HepG2 (cell line): ENCODE results near the gene SLC4A11. TPM values are rescaled to one million over a fixed set of nuclear protein-coding genes. Genes with fewer than 3 reads are reported as not detected.
A peak's percentile ranks its signal among the peaks of the same experiment; 100 is the strongest.

Source experiments
- BCL3 ChIP-seq: sonication (generic); formaldehyde crosslinking; IDR thresholded peaks from 2 replicates; pipeline ENCODE4 v1.5.1; 2020; ENCODE audit warnings: mild to moderate bottlenecking, missing genetic modification reagents, moderate library complexity
- DBP ChIP-seq: sonication (generic); formaldehyde crosslinking; IDR thresholded peaks from 2 replicates; pipeline ENCODE4 v1.4.0; 2020; ENCODE audit warnings: missing genetic modification reagents; ENCODE audit errors: not compliant biosample characterization
- E2F1 ChIP-seq: sonication (generic); formaldehyde crosslinking; IDR thresholded peaks from 2 replicates; pipeline ENCODE4 v1.5.0; 2020; ENCODE audit warnings: missing genetic modification reagents
- ELF1 ChIP-seq: sonication (generic); formaldehyde crosslinking; IDR thresholded peaks from 2 replicates; pipeline ENCODE4 v1.4.0; 2020; ENCODE audit warnings: missing genetic modification reagents
- HNF1B ChIP-seq: sonication (generic); formaldehyde crosslinking; IDR thresholded peaks from 2 replicates; pipeline ENCODE4 v1.5.1; 2020; ENCODE audit warnings: mild to moderate bottlenecking, moderate library complexity, missing genetic modification reagents
- KLF9 ChIP-seq: IDR thresholded peaks from 2 replicates; pipeline ENCODE4 v1.6.1; 2016; ENCODE audit warnings: low read depth
- MXD3 ChIP-seq: IDR thresholded peaks from 2 replicates; pipeline ENCODE4 v1.6.1; 2016; ENCODE audit warnings: mild to moderate bottlenecking, missing biosample characterization, missing genetic modification reagents
- PBX3 ChIP-seq: sonication (generic); formaldehyde crosslinking; IDR thresholded peaks from 2 replicates; pipeline ENCODE4 v1.8.1; 2023; ENCODE audit warnings: missing genetic modification reagents, inconsistent platforms, borderline replicate concordance
- RBFOX2 ChIP-seq: fragments of 200-400 bp; formaldehyde crosslinking; IDR thresholded peaks from 2 replicates; pipeline ENCODE4 v1.6.1; 2017; ENCODE audit warnings: low read depth, mild to moderate bottlenecking, low read length
- RFXAP ChIP-seq: sonication (generic); formaldehyde crosslinking; IDR thresholded peaks from 2 replicates; pipeline ENCODE4 v1.4.0; 2020; ENCODE audit warnings: missing genetic modification reagents, borderline replicate concordance
- SKI ChIP-seq: fragments of 450-650 bp; IDR thresholded peaks from one replicate; pipeline ENCODE4 v1.6.1; 2018; ENCODE audit warnings: mild to moderate bottlenecking; ENCODE audit not compliant: partially characterized antibody
- TRAFD1 ChIP-seq: sonication (generic); formaldehyde crosslinking; IDR thresholded peaks from 2 replicates; pipeline ENCODE4 v1.5.1; 2020; ENCODE audit warnings: missing genetic modification reagents, mild to moderate bottlenecking, borderline replicate concordance
- YEATS4 ChIP-seq: sonication (generic); formaldehyde crosslinking; IDR thresholded peaks from 2 replicates; pipeline ENCODE4 v1.4.0; 2020; ENCODE audit warnings: missing genetic modification reagents, borderline replicate concordance
- ZNF224 ChIP-seq: sonication (generic); formaldehyde crosslinking; IDR thresholded peaks from 2 replicates; pipeline ENCODE4 v1.5.0; 2020; ENCODE audit warnings: mild to moderate bottlenecking, missing genetic modification reagents
- ZNF234 ChIP-seq: sonication (generic); formaldehyde crosslinking; conservative IDR thresholded peaks from 2 replicates; pipeline ENCODE4 v1.5.1; 2020; ENCODE audit warnings: mild to moderate bottlenecking, missing genetic modification reagents
- ZNF251 ChIP-seq: sonication (generic); formaldehyde crosslinking; IDR thresholded peaks from 2 replicates; pipeline ENCODE4 v1.9.0; 2021; ENCODE audit warnings: mild to moderate bottlenecking, missing genetic modification reagents
- ZNF543 ChIP-seq: sonication (generic); formaldehyde crosslinking; IDR thresholded peaks from 2 replicates; pipeline ENCODE4 v1.4.0; 2020; ENCODE audit warnings: mild to moderate bottlenecking, missing genetic modification reagents
- ZNF564 ChIP-seq: sonication (generic); formaldehyde crosslinking; IDR thresholded peaks from 2 replicates; pipeline ENCODE4 v1.8.1; 2023; ENCODE audit warnings: mild to moderate bottlenecking, missing genetic modification reagents
- ZNF644 ChIP-seq: IDR thresholded peaks from 2 replicates; pipeline ENCODE4 v1.6.1; 2016; ENCODE audit warnings: low read depth
- ZNF746 ChIP-seq: sonication (generic); formaldehyde crosslinking; IDR thresholded peaks from 2 replicates; pipeline ENCODE4 v1.8.0; 2022; ENCODE audit warnings: mild to moderate bottlenecking, missing genetic modification reagents
- ZNF816 ChIP-seq: sonication (generic); formaldehyde crosslinking; IDR thresholded peaks from 2 replicates; pipeline ENCODE4 v1.8.0; 2022; ENCODE audit warnings: missing genetic modification reagents, mild to moderate bottlenecking, borderline replicate concordance
- polyA plus RNA-seq, 8 experiments: library from polyadenylated mRNA; depleted of rRNA in 3 of 8; stranded (reverse) in 7 of 8; unstranded in 1 of 8; fragments of >200 nt; fragmentation: Illumina TruSeq in 4 of 8; extraction: Trizol in 4 of 8; gene quantifications; 2 replicates each; pipeline versions ENCODE4 v1.2.1 to v1.2.3, GENCODE V29; 2011 to 2016; ENCODE audit warnings: low read depth in 4 of 8, missing spikeins in 1 of 8, mixed read lengths in 1 of 8; ENCODE audit not compliant: insufficient read depth in 1 of 8
- total RNA-seq, 5 experiments: library from RNA; depleted of rRNA; stranded (reverse); fragments of >200 nt; fragmentation: Illumina TruSeq; extraction: Trizol; gene quantifications; 2 replicates each; pipeline ENCODE4 v1.2.3, GENCODE V29; 2016; ENCODE audit warnings: low read depth in 1 of 5

SLC4A11 gene
- total and polyA plus RNA-seq, 2 of the 13 experiments (the other 11 are each of a cell fraction or from before 2014, with no cell fraction given), result 3.9 to 27.0 TPM

- TF ChIP-seq MXD3 (CRISPR knock-in tag), result no peak; the same call in 1 of the 2 replicates
- no peak for TF ChIP-seq ZNF251 (CRISPR knock-in tag)
- no peak for TF ChIP-seq TRAFD1 (CRISPR knock-in tag)
- TF ChIP-seq YEATS4 (CRISPR knock-in tag), result no peak
- no peak for TF ChIP-seq ZNF224 (CRISPR knock-in tag)
- no peak for TF ChIP-seq E2F1 (CRISPR knock-in tag)
- no peak for TF ChIP-seq ZNF816 (CRISPR knock-in tag)
- no peak for TF ChIP-seq ZNF644 (CRISPR knock-in tag)
- no peak for TF ChIP-seq BCL3 (CRISPR knock-in tag)
- no peak for TF ChIP-seq RBFOX2
- TF ChIP-seq DBP (CRISPR knock-in tag), result no peak
- TF ChIP-seq KLF9 (CRISPR knock-in tag), result no peak
- TF ChIP-seq PBX3 (CRISPR knock-in tag), result no peak
- no peak for TF ChIP-seq SKI
- TF ChIP-seq ZNF234 (CRISPR knock-in tag), result no peak
- TF ChIP-seq ZNF543, result no peak
- no peak for TF ChIP-seq RFXAP (CRISPR knock-in tag)
- 0 out of 2 replicates have a peak, but pooled peaks have one; percentile 33 for TF ChIP-seq ELF1 (CRISPR knock-in tag)
- TF ChIP-seq HNF1B (CRISPR knock-in tag), result peak; percentile 37; the same call in 1 of the 2 replicates
- no peak for TF ChIP-seq ZNF564 (CRISPR knock-in tag)
- TF ChIP-seq ZNF746 (CRISPR knock-in tag), result no peak
Measured at GRCh38 chr20:3250091-3250504, 11.1 kb upstream of the SLC4A11 start (continued).
